Fibroblast of lung (primary cell): Measurements from ENCODE around the gene ATG12. TPM values are rescaled to one million over a fixed set of nuclear protein-coding genes. Genes with fewer than 3 reads are reported as not detected.

Source experiments
- DNase-seq, 2 donors: peaks; one replicate each; pipeline versions ENCODE4 v3.0.0 to v3.0.0-alpha.2; 2010; ENCODE audit warnings: low read depth in 2 of 2
- H2AFZ ChIP-seq: 2 replicates; pipeline ENCODE4 v1.5.1; 2012; ENCODE audit warnings: low read length, control low read depth, inconsistent platforms
- H3K27ac ChIP-seq: 2 replicates; pipeline ENCODE4 v1.5.1; 2011; ENCODE audit warnings: low read length, control low read depth; ENCODE audit not compliant: insufficient read depth
- H3K27me3 ChIP-seq: 2 replicates; pipeline ENCODE4 v1.5.1; 2011; ENCODE audit warnings: mild to moderate bottlenecking, low read length; ENCODE audit not compliant: control insufficient read depth, insufficient read depth
- H3K36me3 ChIP-seq: 2 replicates; pipeline ENCODE4 v1.5.1; 2011; ENCODE audit warnings: low read length; ENCODE audit not compliant: control insufficient read depth, insufficient read depth
- H3K4me1 ChIP-seq: 2 replicates; pipeline ENCODE4 v1.5.1; 2011; ENCODE audit warnings: low read length; ENCODE audit not compliant: control insufficient read depth, insufficient read depth; ENCODE audit errors: extremely low read depth
- H3K4me2 ChIP-seq: 2 replicates; pipeline ENCODE4 v1.5.1; 2011; ENCODE audit warnings: low read length, control low read depth; ENCODE audit not compliant: insufficient read depth; ENCODE audit errors: extremely low read depth
- H3K4me3 ChIP-seq, 4 experiments: fragments of 200-600 bp in 1 of 4; sonication (generic) in 1 of 4; replicated peaks in 1 of 4; 2 replicates each; pipeline ENCODE4 v1.5.1; 2011 to 2016; ENCODE audit warnings: low read length in 4 of 4, low read depth in 3 of 4, mild to moderate bottlenecking in 3 of 4, control low read depth in 2 of 4, inconsistent platforms in 1 of 4, mixed read lengths in 1 of 4; ENCODE audit not compliant: insufficient read depth in 1 of 4; ENCODE audit errors: control extremely low read depth in 1 of 4
- H3K79me2 ChIP-seq: 2 replicates; pipeline ENCODE4 v1.5.1; 2012; ENCODE audit warnings: mild to moderate bottlenecking, low read length, inconsistent platforms; ENCODE audit not compliant: control insufficient read depth, insufficient read depth
- H3K9ac ChIP-seq: 2 replicates; pipeline ENCODE4 v1.5.1; 2011; ENCODE audit warnings: mild to moderate bottlenecking, low read length, control low read depth; ENCODE audit not compliant: insufficient read depth
- H3K9me3 ChIP-seq: 2 replicates; pipeline ENCODE4 v1.5.1; 2012; ENCODE audit warnings: low read depth, low read length; ENCODE audit not compliant: control insufficient read depth, insufficient read depth
- H4K20me1 ChIP-seq: 2 replicates; pipeline ENCODE4 v1.5.1; 2011; ENCODE audit warnings: low read length; ENCODE audit not compliant: control insufficient read depth, insufficient read depth; ENCODE audit errors: extremely low read depth
- EZH2 ChIP-seq: IDR thresholded peaks from 2 replicates; pipeline ENCODE4 v1.5.1; 2012; ENCODE audit warnings: low read length, control low read depth, mild to moderate bottlenecking; ENCODE audit errors: missing control alignments
- polyA plus RNA-seq, 2 donors: library from polyadenylated mRNA; depleted of rRNA in 1 of 2; stranded (reverse) in 1 of 2; unstranded in 1 of 2; fragments of >200 nt; gene quantifications; 2 replicates each; pipeline ENCODE4 v1.2.1, GENCODE V29; 2011 to 2012; ENCODE audit warnings: missing spikeins in 1 of 2
- total RNA-seq: library from RNA; depleted of rRNA; stranded (reverse); fragments of >200 nt; gene quantifications from 2 replicates; pipeline ENCODE4 v1.2.1, GENCODE V29; 2014
- TF ChIP-seq, protein P1 (sequence below), 2 donors: IDR thresholded peaks in 1 of 2; conservative IDR thresholded peaks in 1 of 2; 1 replicate in 1 of 2; 2 replicates in 1 of 2; pipeline ENCODE4 v1.5.1; 2011 to 2012; ENCODE audit warnings: low read length in 2 of 2, control low read depth in 1 of 2, inconsistent platforms in 1 of 2, low read depth in 1 of 2, mild to moderate bottlenecking in 1 of 2

The ATG12 gene
- total and polyA plus RNA-seq, 2 donors (not counting 1 experiment from before 2014, with no cell fraction given): 38.8 to 117 TPM

DNA sequence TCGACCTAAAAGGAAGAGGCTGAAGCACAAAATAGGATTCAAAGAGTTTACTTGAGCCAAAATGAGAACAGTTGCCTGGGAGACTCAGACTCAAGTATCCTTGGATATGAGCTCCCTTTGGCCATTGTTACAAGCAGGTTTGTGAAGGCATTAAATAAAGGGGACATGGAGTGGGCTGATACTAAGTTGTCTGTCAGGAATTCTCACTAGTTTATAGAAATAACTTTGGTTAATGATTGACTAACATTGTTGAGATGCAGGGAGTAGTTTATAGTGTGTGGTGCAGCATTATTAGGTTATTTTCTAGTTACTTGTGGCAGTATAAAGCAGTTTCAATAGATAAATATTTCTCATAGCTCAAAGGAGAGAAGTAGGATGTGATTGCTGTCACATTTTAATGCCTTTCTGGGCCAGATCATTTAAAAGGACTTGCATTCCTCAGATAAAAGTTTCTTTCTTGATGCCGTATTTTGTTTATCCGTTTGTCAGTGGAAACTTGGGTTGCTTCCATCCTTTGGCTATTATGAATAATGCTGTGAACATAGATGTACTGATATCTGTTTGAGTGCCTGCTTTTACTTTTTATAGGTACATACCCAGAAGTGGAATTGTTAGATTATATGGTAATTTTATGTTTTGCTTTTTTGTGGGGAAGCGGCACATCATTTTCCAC is 9.5 kb upstream of the ATG12 start:
- Histone ChIP-seq H3K79me2 (peaks cover 70% of the 10 kb centered on the region), H3K4me3 (peak overlapping the region in 1 of 4 experiments; percentile 11), H3K4me1 (peaks cover 2% of the 10 kb centered on the region), H3K27me3 (no peaks in the 10 kb centered on the region), H3K36me3 (no peaks in the 10 kb centered on the region), H3K9me3 (no peaks in the 10 kb centered on the region), H4K20me1 (peaks cover 2% of the 10 kb centered on the region), H3K4me2 (peak overlapping the region; percentile 19), H2AFZ (no peak overlapping the region), H3K9ac (no peak overlapping the region), H3K27ac (no peak overlapping the region)
- TF ChIP-seq, protein P1, sequence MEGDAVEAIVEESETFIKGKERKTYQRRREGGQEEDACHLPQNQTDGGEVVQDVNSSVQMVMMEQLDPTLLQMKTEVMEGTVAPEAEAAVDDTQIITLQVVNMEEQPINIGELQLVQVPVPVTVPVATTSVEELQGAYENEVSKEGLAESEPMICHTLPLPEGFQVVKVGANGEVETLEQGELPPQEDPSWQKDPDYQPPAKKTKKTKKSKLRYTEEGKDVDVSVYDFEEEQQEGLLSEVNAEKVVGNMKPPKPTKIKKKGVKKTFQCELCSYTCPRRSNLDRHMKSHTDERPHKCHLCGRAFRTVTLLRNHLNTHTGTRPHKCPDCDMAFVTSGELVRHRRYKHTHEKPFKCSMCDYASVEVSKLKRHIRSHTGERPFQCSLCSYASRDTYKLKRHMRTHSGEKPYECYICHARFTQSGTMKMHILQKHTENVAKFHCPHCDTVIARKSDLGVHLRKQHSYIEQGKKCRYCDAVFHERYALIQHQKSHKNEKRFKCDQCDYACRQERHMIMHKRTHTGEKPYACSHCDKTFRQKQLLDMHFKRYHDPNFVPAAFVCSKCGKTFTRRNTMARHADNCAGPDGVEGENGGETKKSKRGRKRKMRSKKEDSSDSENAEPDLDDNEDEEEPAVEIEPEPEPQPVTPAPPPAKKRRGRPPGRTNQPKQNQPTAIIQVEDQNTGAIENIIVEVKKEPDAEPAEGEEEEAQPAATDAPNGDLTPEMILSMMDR (conservative IDR thresholded peaks at IDR 0.05 in 1 of 2, IDR thresholded peaks at IDR 0.05 in 1 of 2; ENCODE audit: low read depth in 1 of 2, low read length in 2 of 2): no peak
- no peak for TF ChIP-seq EZH2
- peak; percentile 39 to 72 for DNase-seq

DNA sequence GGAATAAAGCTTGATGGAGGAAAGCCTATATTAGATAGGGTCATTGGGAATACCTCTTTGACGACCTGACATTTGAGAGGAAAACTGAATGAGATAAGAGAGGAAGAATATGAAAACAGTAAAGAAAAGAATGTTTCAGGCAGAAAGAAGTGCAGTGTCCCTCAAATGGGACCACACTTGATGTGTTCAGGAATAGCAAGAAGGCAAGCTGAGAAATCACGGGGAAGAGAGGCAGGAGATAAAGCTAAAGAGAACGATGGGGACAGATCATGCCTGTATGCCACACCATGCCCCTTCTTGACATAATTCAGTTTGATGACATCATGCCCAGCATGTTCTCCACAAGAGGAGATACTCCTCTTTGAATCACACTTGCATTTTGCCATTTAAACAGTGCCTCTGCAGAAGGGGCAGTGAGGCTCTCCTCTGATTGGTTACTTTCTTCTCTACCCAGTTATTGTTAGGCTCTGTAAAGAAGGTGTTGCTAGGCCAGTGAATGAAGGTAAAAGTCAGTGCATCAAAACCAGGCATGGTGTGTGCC is 8.0 kb upstream of the ATG12 start:
- H4K20me1 ChIP-seq: peaks cover 2% of the 10 kb centered on the region
- no peak overlapping the region for H2AFZ ChIP-seq
- DNase-seq: no peak
- H3K9ac ChIP-seq: no peak overlapping the region
- H3K27ac ChIP-seq: no peak overlapping the region
- H3K79me2 ChIP-seq: peaks cover 74% of the 10 kb centered on the region
- H3K36me3 ChIP-seq: no peaks in the 10 kb centered on the region
- no peaks in the 10 kb centered on the region for H3K27me3 ChIP-seq
- no peak overlapping the region for H3K4me3 ChIP-seq
- peaks cover 2% of the 10 kb centered on the region for H3K4me1 ChIP-seq
- TF ChIP-seq, protein P1 (conservative IDR thresholded peaks at IDR 0.05 in 1 of 2, IDR thresholded peaks at IDR 0.05 in 1 of 2; ENCODE audit: low read depth in 1 of 2, low read length in 2 of 2): no peak
- no peak for TF ChIP-seq EZH2
- no peaks in the 10 kb centered on the region for H3K9me3 ChIP-seq
- H3K4me2 ChIP-seq: no peak overlapping the region

DNA sequence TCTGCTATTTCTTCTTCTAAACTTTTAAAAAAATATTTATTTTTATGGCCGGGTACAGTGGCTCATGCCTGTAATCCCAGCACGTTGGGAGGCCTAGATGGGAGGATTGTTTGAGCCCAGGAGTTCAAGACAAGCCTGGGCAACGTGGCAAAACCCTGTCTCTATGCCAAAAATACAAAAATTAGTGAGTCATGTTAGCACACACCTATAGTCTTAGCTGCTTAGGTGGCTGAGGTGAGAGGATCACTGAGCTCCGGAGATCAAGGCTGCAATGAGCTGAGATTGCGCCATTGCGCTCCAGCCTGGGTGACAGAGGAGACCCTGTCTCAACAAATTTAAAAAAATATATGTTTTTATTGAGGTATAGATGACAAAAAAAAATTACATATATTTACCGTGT is 5.9 kb upstream of the ATG12 start:
- Histone ChIP-seq H3K9me3 (no peaks in the 10 kb centered on the region), H2AFZ (no peak overlapping the region), H3K79me2 (peaks cover 73% of the 10 kb centered on the region), H3K4me2 (no peak overlapping the region), H3K27me3 (no peaks in the 10 kb centered on the region), H4K20me1 (peaks cover 2% of the 10 kb centered on the region), H3K36me3 (no peaks in the 10 kb centered on the region), H3K9ac (no peak overlapping the region), H3K4me1 (peaks cover 2% of the 10 kb centered on the region), H3K27ac (no peak overlapping the region), H3K4me3 (no peak overlapping the region)
- no peak for DNase-seq
- TF ChIP-seq EZH2: no peak
- TF ChIP-seq, protein P1 (conservative IDR thresholded peaks at IDR 0.05 in 1 of 2, IDR thresholded peaks at IDR 0.05 in 1 of 2; ENCODE audit: low read depth in 1 of 2, low read length in 2 of 2): no peak
